Effector CD8-positive, alpha-beta T cell (primary cell): Measurements from ENCODE around the gene NEAT1.
A peak's percentile ranks its signal among the peaks of the same experiment; 100 is the strongest.
"Not testable (repeated sequence)": the region's sequence is repeated elsewhere in the genome, so short reads cannot be mapped to it uniquely, and the experiment has no call there.

Experiments used
- DNase-seq: peaks from one replicate; lab custom pipeline; 2025; lab: John Stamatoyannopoulos, UW

Gene NEAT1

GRCh38 chr11:65448418-65449105, 26.0 kb downstream of the NEAT1 start:
- DNase-seq: no peak

GRCh38 chr11:65451301-65451700, 28.7 kb downstream of the NEAT1 start:
- not testable (repeated sequence) for DNase-seq

- DNase-seq: not testable (repeated sequence)
Measured at GRCh38 chr11:65452259-65452658, 29.7 kb downstream of the NEAT1 start.

GRCh38 chr11:65452806-65453490, 30.4 kb downstream of the NEAT1 start:
- no peak for DNase-seq

GRCh38 chr11:65454311-65454695, 31.7 kb downstream of the NEAT1 start:
- no peak for DNase-seq

- DNase-seq: peak; percentile 70
Measured at GRCh38 chr11:65454696-65455456, 32.3 kb downstream of the NEAT1 start.

- DNase-seq: no peak
Measured at GRCh38 chr11:65456418-65456817, 33.8 kb downstream of the NEAT1 start.

- no peak for DNase-seq
Measured at GRCh38 chr11:65459552-65459951, 37.0 kb downstream of the NEAT1 start.

GRCh38 chr11:65465471-65465870, 42.9 kb downstream of the NEAT1 start:
- DNase-seq: not testable (repeated sequence)

- DNase-seq: not testable (repeated sequence)
Measured at GRCh38 chr11:65467306-65467705, 44.7 kb downstream of the NEAT1 start.

- peak; percentile 11 for DNase-seq
Measured at GRCh38 chr11:65468874-65469333, 46.3 kb downstream of the NEAT1 start.

- no peak for DNase-seq
Measured at GRCh38 chr11:65470433-65471049, 47.9 kb downstream of the NEAT1 start.

GRCh38 chr11:65471447-65471891, 48.9 kb downstream of the NEAT1 start:
- no peak for DNase-seq

GRCh38 chr11:65472588-65473277, 50.1 kb downstream of the NEAT1 start:
- not testable (repeated sequence) for DNase-seq

- no peak for DNase-seq
Measured at GRCh38 chr11:65473278-65473860, 50.8 kb downstream of the NEAT1 start.

GRCh38 chr11:65474864-65475263, 52.3 kb downstream of the NEAT1 start:
- DNase-seq: no peak

- no peak for DNase-seq
Measured at GRCh38 chr11:65476632-65477148, 54.1 kb downstream of the NEAT1 start.

GRCh38 chr11:65477149-65477965, 54.8 kb downstream of the NEAT1 start:
- peak; percentile 82 for DNase-seq

- DNase-seq: no peak
Measured at GRCh38 chr11:65478388-65479183, 56.0 kb downstream of the NEAT1 start.
